DMS53 treated with DMSO at 0.1 percent for 48 hours (cell line): ENCODE data around the gene ARHGAP8.

Source experiments
- DNase-seq: peaks from one replicate; lab custom pipeline; 2025; ENCODE audit not compliant: unreplicated experiment; lab: John Stamatoyannopoulos, UW

Gene ARHGAP8

GRCh38 chr22:44724859-44725258 lies 27.5 kb upstream of the ARHGAP8 start:
- DNase-seq, result no peak

GRCh38 chr22:44726439-44726838 lies 25.9 kb upstream of the ARHGAP8 start:
- no peak for DNase-seq

- DNase-seq, result no peak
Observed at GRCh38 chr22:44727148-44727547, 25.2 kb upstream of the ARHGAP8 start.

- no peak for DNase-seq
Observed at GRCh38 chr22:44727709-44728108, 24.7 kb upstream of the ARHGAP8 start.

- DNase-seq, result no peak
Observed at GRCh38 chr22:44728761-44729324, 23.5 kb upstream of the ARHGAP8 start.

- DNase-seq, result no peak
Observed at GRCh38 chr22:44729391-44730021, 22.9 kb upstream of the ARHGAP8 start.

GRCh38 chr22:44730022-44730393 lies 22.4 kb upstream of the ARHGAP8 start:
- no peak for DNase-seq

GRCh38 chr22:44730490-44731356 lies 21.7 kb upstream of the ARHGAP8 start:
- DNase-seq, result no peak

- no peak for DNase-seq
Observed at GRCh38 chr22:44731357-44731970, 20.9 kb upstream of the ARHGAP8 start.

GRCh38 chr22:44732017-44732561 lies 20.3 kb upstream of the ARHGAP8 start:
- DNase-seq, result no peak

GRCh38 chr22:44732661-44733060 lies 19.7 kb upstream of the ARHGAP8 start:
- DNase-seq, result no peak

GRCh38 chr22:44733426-44734106 lies 18.8 kb upstream of the ARHGAP8 start:
- DNase-seq, result no peak

- DNase-seq, result no peak
Observed at GRCh38 chr22:44734278-44734677, 18.1 kb upstream of the ARHGAP8 start.

- no peak for DNase-seq
Observed at GRCh38 chr22:44734801-44735517, 17.4 kb upstream of the ARHGAP8 start.

- peak; percentile 16 for DNase-seq
Observed at GRCh38 chr22:44735518-44736428, 16.6 kb upstream of the ARHGAP8 start.

GRCh38 chr22:44736581-44737405 lies 15.6 kb upstream of the ARHGAP8 start:
- peak; percentile 8 for DNase-seq

GRCh38 chr22:44737406-44738346 lies 14.7 kb upstream of the ARHGAP8 start:
- DNase-seq, result peak; percentile 18
